ENCODE data around the gene OTUD5.
"Not testable (repeated sequence)": the region's sequence is repeated elsewhere in the genome, so short reads cannot be mapped to it uniquely, and the experiment has no call there.

OTUD5 gene

GRCh38 chrX:48983081-48983480, 25.7 kb upstream of the OTUD5 start:
- no peak for DNase-seq (ENCODE audit: extremely low read depth, low read depth)
- no peak overlapping the region for H3K4me3 ChIP-seq (replicated peaks; ENCODE audit: low read depth, low read length)
- TF ChIP-seq CTCF (IDR thresholded peaks at IDR 0.05; ENCODE audit: low read depth, low read length, missing control alignments): no peak

- TF ChIP-seq CTCF (IDR thresholded peaks at IDR 0.05; ENCODE audit: low read depth, low read length, missing control alignments): no peak
- no peak overlapping the region for H3K4me3 ChIP-seq (replicated peaks; ENCODE audit: low read depth, low read length)
- DNase-seq (ENCODE audit: extremely low read depth, low read depth): no peak
Measured at GRCh38 chrX:48981178-48981577, 23.8 kb upstream of the OTUD5 start.

- H3K4me3 ChIP-seq (replicated peaks; ENCODE audit: low read depth, low read length); DNase-seq (ENCODE audit: extremely low read depth, low read depth): not testable (repeated sequence)
Measured at GRCh38 chrX:48980341-48980740, 22.9 kb upstream of the OTUD5 start.

GRCh38 chrX:48978226-48978625, 20.8 kb upstream of the OTUD5 start:
- TF ChIP-seq CTCF (IDR thresholded peaks at IDR 0.05; ENCODE audit: low read depth, low read length, missing control alignments): no peak
- no peak for DNase-seq (ENCODE audit: extremely low read depth, low read depth)
- H3K4me3 ChIP-seq (replicated peaks; ENCODE audit: low read depth, low read length): no peak overlapping the region

- no peak for DNase-seq (ENCODE audit: extremely low read depth, low read depth)
- no peak for TF ChIP-seq CTCF (IDR thresholded peaks at IDR 0.05; ENCODE audit: low read depth, low read length, missing control alignments)
- H3K4me3 ChIP-seq (replicated peaks; ENCODE audit: low read depth, low read length): no peak overlapping the region
Measured at GRCh38 chrX:48976086-48976485, 18.7 kb upstream of the OTUD5 start.

GRCh38 chrX:48975541-48975940, 18.1 kb upstream of the OTUD5 start:
- no peak for DNase-seq (ENCODE audit: extremely low read depth, low read depth)
- no peak for TF ChIP-seq CTCF (IDR thresholded peaks at IDR 0.05; ENCODE audit: low read depth, low read length, missing control alignments)
- H3K4me3 ChIP-seq (replicated peaks; ENCODE audit: low read depth, low read length): no peak overlapping the region

- H3K4me3 ChIP-seq (replicated peaks; ENCODE audit: low read depth, low read length): no peak overlapping the region
- no peak for DNase-seq (ENCODE audit: extremely low read depth, low read depth)
- no peak for TF ChIP-seq CTCF (IDR thresholded peaks at IDR 0.05; ENCODE audit: low read depth, low read length, missing control alignments)
Measured at GRCh38 chrX:48975041-48975440, 17.6 kb upstream of the OTUD5 start.

Data from HFF-Myc (cell line).